ENCODE data around the gene SPRYD3.

DNA sequence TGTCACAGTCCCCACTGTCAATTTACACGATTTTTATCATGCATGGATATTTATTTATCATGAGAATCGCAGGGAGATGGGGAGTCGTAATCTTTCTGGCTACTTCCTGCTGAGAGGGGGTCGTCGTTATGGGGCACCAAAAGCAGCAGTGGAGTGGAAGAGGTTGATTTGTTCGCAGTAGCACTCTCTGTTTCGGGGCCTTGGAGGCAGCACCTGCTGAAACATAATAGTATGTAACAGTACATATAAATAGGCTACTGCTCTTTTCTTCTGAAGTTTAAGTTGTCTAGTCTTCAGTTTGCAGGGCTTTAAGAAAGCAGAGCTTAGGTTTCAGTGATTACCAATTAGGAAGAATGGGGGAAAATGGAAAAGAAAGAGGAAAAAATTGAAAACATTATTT is 27.9 kb upstream of the SPRYD3 start:
- TF ChIP-seq EZH2 (IDR thresholded peaks at IDR 0.05; ENCODE audit: insufficient read depth, poor library complexity, severe bottlenecking) (no peak), EZH2phosphoT487 (IDR thresholded peaks at IDR 0.05; ENCODE audit: insufficient read depth, low read depth) (no peak)

Data from GM23248 (cell line).